Liver (tissue), 3 donors: ENCODE results near the gene PAK4.

Source experiments
- ATF3 ChIP-seq: IDR thresholded peaks from 2 replicates; pipeline ENCODE4 v1.6.1; 2016; ENCODE audit warnings: antibody characterized with exemption
- CTCF ChIP-seq: fragments of 150-350 bp; IDR thresholded peaks from 2 replicates; pipeline ENCODE4 v1.5.1; 2017; ENCODE audit warnings: improper control_type of control experiment, low read depth, low read length; ENCODE audit not compliant: missing input control
- FOXA1 ChIP-seq: IDR thresholded peaks from 2 replicates; pipeline ENCODE4 v1.6.1; 2016; ENCODE audit warnings: antibody characterized with exemption
- HNF4G ChIP-seq: IDR thresholded peaks from 2 replicates; pipeline ENCODE4 v1.6.1; 2016; ENCODE audit warnings: antibody characterized with exemption
- JUND ChIP-seq, 2 donors: IDR thresholded peaks; 2 replicates each; pipeline ENCODE4 v1.6.1; 2016; ENCODE audit warnings: antibody characterized with exemption in 2 of 2
- MAX ChIP-seq: IDR thresholded peaks from 2 replicates; pipeline ENCODE4 v1.6.1; 2016; ENCODE audit warnings: antibody characterized with exemption
- RAD21 ChIP-seq, 2 donors: IDR thresholded peaks; 2 replicates each; pipeline ENCODE4 v1.6.1; 2016; ENCODE audit warnings: antibody characterized with exemption in 2 of 2, mild to moderate bottlenecking in 2 of 2
- REST ChIP-seq: IDR thresholded peaks from 2 replicates; pipeline ENCODE4 v1.6.1; 2016; ENCODE audit warnings: antibody characterized with exemption, mild to moderate bottlenecking
- RXRA ChIP-seq, 2 donors: IDR thresholded peaks; 2 replicates each; pipeline ENCODE4 v1.6.1; 2017 to 2018; ENCODE audit warnings: antibody characterized with exemption in 2 of 2, mild to moderate bottlenecking in 1 of 2
- SP1 ChIP-seq: IDR thresholded peaks from 2 replicates; pipeline ENCODE4 v1.6.1; 2018; ENCODE audit warnings: antibody characterized with exemption, mild to moderate bottlenecking
- ZBTB33 ChIP-seq: IDR thresholded peaks from 2 replicates; pipeline ENCODE4 v1.6.1; 2016; ENCODE audit warnings: antibody characterized with exemption
- donor health status: healthy.
- donor health status: healthy.

- no peak for TF ChIP-seq REST
- TF ChIP-seq ZBTB33, result no peak
- TF ChIP-seq HNF4G, result no peak
- no peak for TF ChIP-seq CTCF
- no peak for TF ChIP-seq SP1
- TF ChIP-seq RXRA (IDR thresholded peaks at IDR 0.05), result no peak
- TF ChIP-seq FOXA1, result no peak
- TF ChIP-seq RAD21 (IDR thresholded peaks at IDR 0.05), result no peak
- no peak for TF ChIP-seq MAX
- TF ChIP-seq ATF3, result no peak
- TF ChIP-seq JUND (IDR thresholded peaks at IDR 0.05), result no peak
Measured at GRCh38 chr19:39097721-39098120, 27.9 kb upstream of the PAK4 start.
